GM19324 (cell line): Measurements from ENCODE around the gene RHBG.

Experiments used
- ATAC-seq: cut with Tn5 transposase; IDR thresholded peaks from one replicate; pipeline ENCODE4 v1.9.1; 2021; ENCODE audit warnings: mild to moderate bottlenecking, moderate library complexity; ENCODE audit not compliant: unreplicated experiment, low FRiP score

Gene RHBG

GRCh38 chr1:156402331-156403020 is 33.5 kb downstream of the RHBG start:
- no peak for ATAC-seq

DNA sequence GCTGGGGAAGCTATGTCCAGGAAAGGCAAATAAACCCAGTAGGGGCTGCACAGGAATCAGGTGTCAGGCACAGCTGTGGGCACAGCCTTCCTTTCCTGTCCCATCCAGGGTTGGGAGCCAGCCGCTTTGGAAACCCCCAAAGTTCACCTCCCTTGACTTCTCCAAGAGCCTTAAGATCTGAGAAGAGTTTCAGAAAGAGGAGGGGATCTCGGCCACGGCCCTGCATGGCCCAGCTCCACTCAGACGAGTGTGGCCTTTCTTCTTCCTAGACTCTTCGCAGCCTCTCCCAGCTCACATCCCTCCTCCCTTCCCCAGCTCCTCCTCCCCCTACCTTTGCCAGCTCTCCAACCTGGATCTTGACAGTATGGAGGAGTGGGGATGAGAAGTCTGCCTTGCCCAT is 36.7 kb downstream of the RHBG start:
- ATAC-seq = no peak

DNA sequence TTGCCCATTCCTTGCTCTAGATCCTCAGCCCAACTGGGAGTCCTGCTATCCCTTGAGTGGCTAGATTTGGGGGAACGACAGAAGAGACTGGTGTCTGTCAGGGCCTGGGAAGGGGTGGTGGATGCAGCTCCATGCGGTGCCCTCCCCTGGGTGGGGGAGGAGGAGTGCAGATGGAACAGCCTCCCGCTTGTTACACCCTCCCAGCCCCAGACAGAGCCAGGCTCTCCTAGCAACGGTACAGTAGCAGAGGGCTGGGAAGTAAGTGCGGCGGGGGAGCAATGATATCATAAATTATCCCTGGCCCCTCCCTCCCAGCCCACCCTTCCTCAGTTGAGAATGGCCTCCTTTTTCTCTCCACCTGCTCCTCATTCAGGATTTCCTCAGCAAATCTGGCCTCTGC is 37.2 kb downstream of the RHBG start:
- no peak for ATAC-seq

GRCh38 chr1:156407344-156407743 is 38.3 kb downstream of the RHBG start:
- no peak for ATAC-seq

- ATAC-seq = no peak
These were observed 38.7 kb downstream of the RHBG start for GRCh38 chr1:156407760-156408159.

- no peak for ATAC-seq
These were observed 40.4 kb downstream of the RHBG start for GRCh38 chr1:156409439-156409838.

DNA sequence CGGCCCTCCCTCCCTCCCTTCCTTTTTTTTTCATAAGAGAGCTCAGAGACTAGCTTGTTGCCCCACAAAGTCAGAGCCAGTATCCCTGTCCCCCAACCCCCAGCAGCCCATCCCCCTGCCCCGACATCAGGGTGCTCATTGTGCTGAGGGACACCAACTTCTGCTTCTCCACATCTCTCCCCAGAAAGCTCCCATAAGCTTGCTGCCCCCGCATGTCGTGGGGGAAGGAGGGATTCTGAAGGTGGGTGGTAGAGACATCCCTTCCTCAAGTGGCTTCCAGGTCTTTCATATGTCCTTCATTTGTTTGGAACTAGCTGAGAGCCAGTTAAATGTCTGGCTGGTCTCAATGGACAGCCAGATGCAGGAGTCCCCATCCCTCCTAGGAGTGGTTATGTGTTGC is 41.2 kb downstream of the RHBG start:
- no peak for ATAC-seq

- no peak for ATAC-seq
These were observed 41.7 kb downstream of the RHBG start for GRCh38 chr1:156410740-156411139.

GRCh38 chr1:156412653-156413321 is 43.8 kb downstream of the RHBG start:
- no peak for ATAC-seq

- no peak for ATAC-seq
These were observed 44.6 kb downstream of the RHBG start for GRCh38 chr1:156413391-156414246.

- ATAC-seq = no peak
These were observed 45.6 kb downstream of the RHBG start for GRCh38 chr1:156414461-156415064.

DNA sequence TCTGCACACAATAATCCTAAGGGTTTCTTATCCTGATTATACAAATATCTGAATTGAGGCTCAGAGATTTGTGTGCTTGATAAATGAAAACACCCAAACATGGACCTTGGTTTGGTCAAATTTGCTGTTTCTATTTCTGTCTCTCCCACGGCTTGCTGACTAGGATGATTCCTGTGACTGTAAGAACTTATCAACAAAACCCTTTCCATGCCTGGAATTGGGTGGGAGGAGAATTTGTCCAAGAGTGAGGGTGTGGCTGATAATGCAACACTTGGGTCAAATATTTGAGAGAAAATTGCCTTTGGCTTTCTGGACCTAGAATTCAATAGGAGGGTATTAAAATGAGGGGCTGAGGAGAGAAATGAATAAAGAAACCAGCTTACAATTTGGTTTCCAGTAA is 48.0 kb downstream of the RHBG start:
- ATAC-seq = no peak

DNA sequence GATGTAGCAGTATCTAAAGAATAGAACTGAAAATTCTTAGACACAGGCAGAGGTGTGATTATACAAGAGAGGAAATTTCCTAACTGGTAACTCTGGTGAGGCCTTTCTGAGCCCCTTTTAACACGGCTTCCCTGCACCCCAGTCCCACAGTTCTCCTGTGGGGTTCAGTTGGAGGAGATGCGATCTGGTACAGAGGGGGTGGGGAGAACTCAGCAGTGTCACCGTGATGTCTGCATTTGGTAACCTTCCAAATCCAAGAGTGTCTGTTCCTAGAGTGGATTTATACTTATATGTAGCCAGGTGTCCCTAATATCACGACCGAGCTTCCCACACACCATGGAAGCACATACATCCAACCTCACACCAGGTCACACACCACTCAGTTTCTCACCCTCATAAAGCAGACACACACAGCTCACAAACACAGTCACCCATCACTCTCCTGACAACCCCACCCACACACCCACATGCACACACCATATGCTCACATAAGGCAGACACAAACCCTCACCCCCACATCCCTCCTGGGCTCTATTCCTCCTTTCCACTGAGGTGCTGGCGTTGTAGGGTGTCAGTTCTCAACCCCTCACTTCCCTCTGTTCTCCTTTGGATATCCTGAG is 48.5 kb downstream of the RHBG start:
- no peak for ATAC-seq

DNA sequence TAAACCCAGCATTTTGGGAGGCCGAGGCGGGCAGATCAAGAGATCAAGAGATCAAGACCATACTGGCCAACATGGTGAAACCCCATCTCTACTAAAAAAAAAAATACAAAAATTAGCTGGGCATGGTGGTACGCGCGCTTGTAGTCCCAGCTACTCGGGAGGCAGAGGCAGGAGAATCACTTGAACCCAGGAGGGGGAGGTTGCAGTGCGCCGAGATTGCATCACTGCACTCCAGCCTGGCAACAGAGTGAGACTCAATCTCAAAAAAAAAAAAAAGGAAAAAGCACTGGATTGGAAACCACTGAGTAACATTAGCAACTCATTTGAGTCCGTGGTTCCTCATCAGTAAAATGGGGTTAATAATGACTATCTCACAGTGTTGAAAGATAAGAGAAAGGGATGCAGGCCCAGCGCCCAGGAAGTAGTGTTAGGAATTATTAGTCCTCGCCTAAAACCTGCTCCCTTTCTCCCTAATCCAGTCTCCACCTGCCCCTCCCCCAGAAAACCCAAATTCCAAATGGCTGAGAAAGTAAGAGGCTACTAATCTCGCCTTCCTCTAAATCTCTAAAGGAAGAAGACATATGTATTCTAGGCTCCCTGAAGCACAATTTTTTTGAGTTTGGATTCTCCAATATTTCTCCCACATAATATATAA is 49.5 kb downstream of the RHBG start:
- no peak for ATAC-seq

DNA sequence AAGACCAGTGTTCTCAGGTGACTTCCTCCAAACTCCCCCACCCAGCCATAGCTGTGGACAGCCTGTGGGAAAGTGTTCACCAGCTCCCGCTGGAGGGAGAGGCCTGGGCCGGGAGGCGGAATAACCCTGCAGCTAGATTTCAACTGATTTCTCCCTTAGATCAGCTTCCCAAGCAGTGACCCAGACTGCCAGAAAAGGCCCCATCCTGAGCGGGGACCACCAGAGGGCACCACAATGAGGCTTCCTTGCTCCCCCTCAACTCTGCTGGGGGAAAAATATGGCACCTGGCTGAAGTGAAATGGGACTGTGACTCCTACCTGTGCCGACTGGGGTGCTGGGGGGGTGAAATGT is 50.8 kb downstream of the RHBG start:
- no peak for ATAC-seq

GRCh38 chr1:156420205-156421061 is 51.4 kb downstream of the RHBG start:
- ATAC-seq = no peak

- ATAC-seq = peak; percentile 50
These were observed 52.3 kb downstream of the RHBG start for GRCh38 chr1:156421062-156421938.

GRCh38 chr1:156421939-156422601 is 53.1 kb downstream of the RHBG start:
- no peak for ATAC-seq
